Measurements from ENCODE around the gene RNF214.

GRCh38 chr11:117212697-117213355 lies 19.6 kb upstream of the RNF214 start:
- no peak for TF ChIP-seq TAF1 (IDR thresholded peaks at IDR 0.05; ENCODE audit: low read depth, low read length)
- no peak for TF ChIP-seq POU2F2 (IDR thresholded peaks at IDR 0.05; ENCODE audit: low read depth, low read length)
- TF ChIP-seq POLR2AphosphoS5 (IDR thresholded peaks at IDR 0.05; ENCODE audit: low read depth, low read length), result no peak
- TF ChIP-seq SPI1 (IDR thresholded peaks at IDR 0.05; ENCODE audit: low read depth, low read length), result no peak
- TF ChIP-seq POLR2A (IDR thresholded peaks at IDR 0.05; ENCODE audit: low read depth, low read length), result no peak
- TF ChIP-seq PAX5 (IDR thresholded peaks at IDR 0.05; ENCODE audit: insufficient read depth, low read length, severe bottlenecking), result no peak
